Upper lobe of left lung (tissue), 6 donors: ENCODE measurements around the gene ANO1. TPM values are rescaled to one million over a fixed set of nuclear protein-coding genes. Genes with fewer than 3 reads are reported as not detected.

Experiments
- ATAC-seq, 2 donors: fragments of 200-7000 bp; cut with Tn5 transposase; one replicate each; pipeline ENCODE4 v1.9.1; 2022; ENCODE audit warnings: mild to moderate bottlenecking in 2 of 2, moderate library complexity in 2 of 2; ENCODE audit not compliant: low FRiP score in 2 of 2
- DNase-seq, 2 donors: peaks; one replicate each; pipeline ENCODE4 v3.0.0-alpha.2; 2019 to 2020
- H3K27ac ChIP-seq, 4 donors: fragments of 200-600 bp; sonication (generic); one replicate each; pipeline ENCODE4 v1.5.1; 2016 to 2019
- H3K27me3 ChIP-seq, 4 donors: fragments of 200-600 bp; sonication (generic); one replicate each; pipeline ENCODE4 v1.5.1; 2017 to 2019
- H3K36me3 ChIP-seq, 4 donors: fragments of 200-600 bp; sonication (generic); one replicate each; pipeline ENCODE4 v1.5.1; 2016 to 2019
- H3K4me1 ChIP-seq, 4 donors: fragments of 200-600 bp; sonication (generic); one replicate each; pipeline ENCODE4 v1.5.1; 2018 to 2019
- H3K4me3 ChIP-seq, 4 donors: fragments of 200-600 bp; sonication (generic); one replicate each; pipeline ENCODE4 v1.5.1; 2017 to 2019; ENCODE audit warnings: mild to moderate bottlenecking in 2 of 4, moderate library complexity in 1 of 4
- H3K9me3 ChIP-seq, 4 donors: fragments of 200-600 bp; sonication (generic); one replicate each; pipeline ENCODE4 v1.5.1; 2018 to 2019
- EP300 ChIP-seq, 4 donors: sonication (generic); formaldehyde crosslinking; IDR thresholded peaks; one replicate each; pipeline ENCODE4 v1.5.1; 2017; ENCODE audit warnings: antibody characterized with exemption in 4 of 4, control low read depth in 2 of 4
- POLR2A ChIP-seq, 4 donors: fragments of 450-650 bp; IDR thresholded peaks; one replicate each; pipeline ENCODE4 v1.5.1; 2016 to 2017; ENCODE audit warnings: antibody characterized with exemption in 4 of 4, mild to moderate bottlenecking in 2 of 4
- POLR2AphosphoS5 ChIP-seq, 2 donors: sonication (generic); formaldehyde crosslinking; IDR thresholded peaks; one replicate each; pipeline ENCODE4 v1.5.1; 2017; ENCODE audit warnings: antibody characterized with exemption in 2 of 2
- WGBS, 2 donors: methylation state at CpG; one replicate each; pipeline ENCODE4 v1.1.5; 2017 to 2018; 5-methylcytosine and 5-hydroxymethylcytosine counted together
- total RNA-seq, 6 donors: library from RNA; depleted of rRNA in 4 of 6; stranded (reverse); fragments of >200 nt in 4 of 6; gene quantifications; one replicate each; pipeline versions ENCODE4 v1.1.0 to v1.2.1, GENCODE V29; 2016 to 2021
- TF ChIP-seq, protein P1 (sequence below), 6 experiments: fragments of 450-650 bp in 4 of 6; fragments of 200-600 bp in 2 of 6; sonication (generic) in 2 of 6; IDR thresholded peaks; one replicate each; pipeline ENCODE4 v1.5.1; 2016 to 2019; ENCODE audit warnings: antibody characterized with exemption in 6 of 6
- donor health status: DM: no; HTN: no; CAD: no; lungs with moderate emphysema.
- donor health status: DM: no; HTN: yes; CAD: no; lungs with severe emphysema.

Gene ANO1
- total RNA-seq, 6 donors from 2014 or later: 4.8 to 13.2 (median 7.2) TPM

DNA sequence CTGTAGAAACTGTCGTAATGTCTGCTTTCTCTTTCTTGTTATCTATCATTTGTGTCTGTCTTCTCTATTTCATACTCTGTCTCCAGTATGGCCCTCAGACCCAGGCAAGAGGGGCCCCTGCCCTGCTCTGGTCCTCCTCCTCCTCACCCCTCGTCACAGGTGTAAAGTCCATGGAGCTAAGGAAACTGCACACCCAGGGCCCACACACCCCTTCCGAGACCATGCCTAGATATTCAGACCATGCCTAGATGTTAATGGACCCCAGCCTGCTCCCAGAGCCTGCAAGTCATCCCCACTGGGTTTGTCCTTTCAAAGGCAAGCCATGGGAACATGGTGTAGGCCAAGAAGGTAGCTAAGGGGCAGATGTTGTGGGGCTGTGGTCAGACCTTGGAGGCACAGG, 24.1 kb upstream of the ANO1 start:
- peak in 1 of 2 donors; percentile 30 for ATAC-seq
- WGBS, 2 donors: 85 to 86% methylated on average over 2 to 3 of the region's 3 CpGs
- no peaks in the 10 kb centered on the region for H3K36me3 ChIP-seq
- H3K9me3 ChIP-seq: peaks cover 0 to 6% (median 2%) of the 10 kb centered on the region in 4 donors
- no peaks in the 10 kb centered on the region for H3K4me1 ChIP-seq
- no peaks in the 10 kb centered on the region for H3K27me3 ChIP-seq
- no peak overlapping the region for H3K27ac ChIP-seq
- no peak for DNase-seq
- no peak for TF ChIP-seq POLR2A (IDR thresholded peaks at IDR 0.05)
- TF ChIP-seq EP300 (IDR thresholded peaks at IDR 0.05): no peak
- no peak for TF ChIP-seq POLR2AphosphoS5 (IDR thresholded peaks at IDR 0.05)
- TF ChIP-seq, protein P1, sequence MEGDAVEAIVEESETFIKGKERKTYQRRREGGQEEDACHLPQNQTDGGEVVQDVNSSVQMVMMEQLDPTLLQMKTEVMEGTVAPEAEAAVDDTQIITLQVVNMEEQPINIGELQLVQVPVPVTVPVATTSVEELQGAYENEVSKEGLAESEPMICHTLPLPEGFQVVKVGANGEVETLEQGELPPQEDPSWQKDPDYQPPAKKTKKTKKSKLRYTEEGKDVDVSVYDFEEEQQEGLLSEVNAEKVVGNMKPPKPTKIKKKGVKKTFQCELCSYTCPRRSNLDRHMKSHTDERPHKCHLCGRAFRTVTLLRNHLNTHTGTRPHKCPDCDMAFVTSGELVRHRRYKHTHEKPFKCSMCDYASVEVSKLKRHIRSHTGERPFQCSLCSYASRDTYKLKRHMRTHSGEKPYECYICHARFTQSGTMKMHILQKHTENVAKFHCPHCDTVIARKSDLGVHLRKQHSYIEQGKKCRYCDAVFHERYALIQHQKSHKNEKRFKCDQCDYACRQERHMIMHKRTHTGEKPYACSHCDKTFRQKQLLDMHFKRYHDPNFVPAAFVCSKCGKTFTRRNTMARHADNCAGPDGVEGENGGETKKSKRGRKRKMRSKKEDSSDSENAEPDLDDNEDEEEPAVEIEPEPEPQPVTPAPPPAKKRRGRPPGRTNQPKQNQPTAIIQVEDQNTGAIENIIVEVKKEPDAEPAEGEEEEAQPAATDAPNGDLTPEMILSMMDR (IDR thresholded peaks at IDR 0.05): no peak
- no peak overlapping the region for H3K4me3 ChIP-seq

DNA sequence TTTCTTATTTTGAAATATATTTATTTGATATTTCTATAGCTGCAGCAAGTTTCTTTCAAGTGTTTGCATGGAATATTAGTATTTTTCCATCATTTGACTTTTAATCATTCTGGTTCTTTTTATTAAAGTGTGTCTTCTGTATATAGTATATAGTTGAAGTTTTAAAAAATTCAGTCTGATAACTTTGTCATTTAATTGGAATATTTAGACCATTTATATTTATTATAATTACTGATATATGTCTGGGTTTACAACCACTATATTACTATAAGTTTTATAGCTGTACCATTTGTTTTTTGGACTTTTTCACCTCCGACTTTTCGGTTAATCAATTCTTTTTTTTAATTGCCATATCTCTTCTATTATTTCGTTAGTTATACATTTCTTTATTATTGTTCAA, 22.7 kb upstream of the ANO1 start:
- no peak for ATAC-seq
- Histone ChIP-seq H3K4me1 (no peaks in the 10 kb centered on the region), H3K36me3 (no peaks in the 10 kb centered on the region), H3K27ac (no peak overlapping the region), H3K27me3 (no peaks in the 10 kb centered on the region), H3K9me3 (peaks cover 0 to 6% (median 2%) of the 10 kb centered on the region in 4 donors), H3K4me3 (no peak overlapping the region)
- TF ChIP-seq POLR2A (IDR thresholded peaks at IDR 0.05): no peak
- no peak for TF ChIP-seq EP300 (IDR thresholded peaks at IDR 0.05)
- TF ChIP-seq, protein P1 (IDR thresholded peaks at IDR 0.05): no peak
- TF ChIP-seq POLR2AphosphoS5 (IDR thresholded peaks at IDR 0.05): no peak
- 76 to 95% methylated on average over 3 of the region's 3 CpGs for WGBS, 2 donors
- DNase-seq: no peak

DNA sequence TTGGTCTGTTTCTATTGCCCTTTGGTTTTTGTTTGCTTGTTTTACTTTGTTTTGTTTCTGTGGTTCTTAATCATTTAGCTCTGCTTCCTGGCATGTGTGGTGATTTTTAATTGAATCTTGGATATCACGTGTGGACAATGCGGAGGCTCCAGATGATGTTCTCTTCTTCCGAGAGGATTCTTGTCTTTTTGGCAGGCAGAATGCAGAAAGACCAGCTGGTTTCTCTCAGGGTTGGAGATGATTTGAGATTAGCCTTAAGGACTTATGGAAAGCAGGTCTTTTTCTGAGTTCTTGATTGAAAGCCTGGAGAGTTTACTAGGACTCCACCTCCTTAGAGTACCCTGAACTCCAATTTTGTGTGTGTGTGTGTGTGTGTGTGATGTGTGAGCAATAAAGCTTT, 21.0 kb upstream of the ANO1 start:
- Histone ChIP-seq H3K9me3 (peaks cover 0 to 6% (median 2%) of the 10 kb centered on the region in 4 donors), H3K4me3 (no peak overlapping the region), H3K4me1 (no peaks in the 10 kb centered on the region), H3K36me3 (no peaks in the 10 kb centered on the region), H3K27ac (no peak overlapping the region), H3K27me3 (no peaks in the 10 kb centered on the region)
- no peak for TF ChIP-seq EP300 (IDR thresholded peaks at IDR 0.05)
- no peak for TF ChIP-seq POLR2A (IDR thresholded peaks at IDR 0.05)
- TF ChIP-seq POLR2AphosphoS5 (IDR thresholded peaks at IDR 0.05): no peak
- TF ChIP-seq, protein P1 (IDR thresholded peaks at IDR 0.05): no peak
- no peak for DNase-seq
- WGBS, 2 donors: 80 to 86% methylated on average over 3 of the region's 3 CpGs
- no peak for ATAC-seq

DNA sequence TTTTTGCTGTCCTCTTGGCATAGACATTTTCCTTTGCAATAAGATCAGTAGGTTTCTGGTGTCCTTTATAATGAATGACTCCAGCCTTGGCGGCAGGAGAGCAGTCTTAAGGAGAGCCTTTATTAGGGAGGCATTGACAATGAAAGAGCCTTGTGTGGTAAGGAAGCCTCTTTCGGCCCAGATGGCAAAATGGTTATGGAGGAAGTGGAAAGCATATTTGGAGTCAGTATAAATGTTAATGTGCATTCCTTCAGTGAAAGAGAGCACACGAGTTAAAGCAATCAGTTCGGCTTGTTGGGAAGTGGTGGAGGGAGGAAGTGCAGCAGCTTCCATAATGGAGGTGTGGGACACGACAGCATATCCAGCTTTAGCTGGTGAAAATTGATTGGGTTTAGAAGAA, 18.1 kb upstream of the ANO1 start:
- ATAC-seq (no peak), DNase-seq (no peak)
- no peak overlapping the region for H3K27ac ChIP-seq
- WGBS, 2 donors: 62 to 64% methylated on average over 5 of the region's 5 CpGs
- no peaks in the 10 kb centered on the region for H3K27me3 ChIP-seq
- H3K36me3 ChIP-seq: no peaks in the 10 kb centered on the region
- TF ChIP-seq POLR2A (IDR thresholded peaks at IDR 0.05) (no peak), POLR2AphosphoS5 (IDR thresholded peaks at IDR 0.05) (no peak), EP300 (IDR thresholded peaks at IDR 0.05) (no peak)
- TF ChIP-seq, protein P1 (IDR thresholded peaks at IDR 0.05): no peak
- H3K9me3 ChIP-seq: peaks cover 0 to 6% (median 2%) of the 10 kb centered on the region in 4 donors
- no peaks in the 10 kb centered on the region for H3K4me1 ChIP-seq
- H3K4me3 ChIP-seq: no peak overlapping the region

DNA sequence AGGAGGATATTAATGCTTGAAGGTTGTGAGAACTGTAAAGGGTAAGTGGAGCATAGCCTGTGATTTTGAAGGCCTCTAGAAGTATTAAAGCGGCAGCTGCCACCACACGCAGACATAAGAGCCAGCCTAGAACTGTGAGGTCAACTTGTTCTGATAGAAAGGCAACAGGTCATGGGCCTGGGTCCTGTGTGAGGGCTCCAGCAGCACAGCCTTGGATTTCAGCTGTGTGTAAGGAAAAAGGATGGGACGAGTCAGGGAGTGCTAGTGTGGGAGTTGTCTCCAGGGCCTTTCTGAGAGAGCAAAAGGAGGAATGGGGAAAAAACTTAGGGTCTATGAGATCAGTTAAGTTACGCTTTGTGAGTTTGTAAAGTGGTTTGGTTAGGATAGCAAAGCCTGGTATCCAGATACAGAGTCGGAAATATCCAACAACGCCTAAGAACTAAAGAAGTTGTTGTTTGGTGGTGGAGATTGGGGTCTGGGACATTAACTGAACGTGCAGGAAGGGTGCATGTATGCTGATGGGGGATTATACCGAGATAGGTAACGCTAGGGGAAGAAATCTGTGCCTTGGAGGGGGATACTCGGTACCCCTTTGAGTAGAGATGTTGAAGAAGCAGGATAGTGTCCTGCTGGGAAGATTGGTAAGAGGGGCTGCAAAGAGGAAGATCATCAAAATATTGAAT, 17.4 kb upstream of the ANO1 start:
- 79 to 89% methylated on average over 10 of the region's 10 CpGs for WGBS, 2 donors
- no peak for ATAC-seq
- no peak for DNase-seq

More for the DNA sequence above, 17.4 kb upstream of the ANO1 start:
- Histone ChIP-seq H3K27ac (no peak overlapping the region), H3K27me3 (no peaks in the 10 kb centered on the region), H3K9me3 (peaks cover 0 to 1% (median under 1%) of the 10 kb centered on the region in 4 donors), H3K36me3 (no peaks in the 10 kb centered on the region), H3K4me1 (no peaks in the 10 kb centered on the region), H3K4me3 (no peak overlapping the region)
- TF ChIP-seq, protein P1 (IDR thresholded peaks at IDR 0.05): no peak
- TF ChIP-seq EP300 (IDR thresholded peaks at IDR 0.05) (no peak), POLR2A (IDR thresholded peaks at IDR 0.05) (no peak), POLR2AphosphoS5 (IDR thresholded peaks at IDR 0.05) (no peak)
